Endothelial cell of umbilical vein (primary cell): ENCODE data around the gene MB.

Experiments used
- EZH2 ChIP-seq: IDR thresholded peaks from 2 replicates; pipeline ENCODE4 v1.6.1; 2012; ENCODE audit warnings: borderline replicate concordance, low read depth, mild to moderate bottlenecking, moderate library complexity, low read length, inconsistent platforms; ENCODE audit not compliant: severe bottlenecking
- MYC ChIP-seq: IDR thresholded peaks from one replicate; pipeline ENCODE4 v1.6.1; 2011; ENCODE audit warnings: mild to moderate bottlenecking, low read depth, low read length
- POLR2A ChIP-seq: IDR thresholded peaks from 2 replicates; pipeline ENCODE4 v1.6.1; 2012; ENCODE audit warnings: low read depth, mild to moderate bottlenecking, control low read depth, low read length
- POLR2AphosphoS5 ChIP-seq: IDR thresholded peaks from 2 replicates; pipeline ENCODE4 v1.6.1; 2012; ENCODE audit warnings: low read depth, mild to moderate bottlenecking, control low read depth, low read length, moderate library complexity; ENCODE audit not compliant: insufficient read depth
- TF ChIP-seq, protein P1 (sequence below), 2 donors: IDR thresholded peaks; 1 replicate in 1 of 2; 2 replicates in 1 of 2; pipeline ENCODE4 v1.5.1; 2011; ENCODE audit warnings: low read length in 2 of 2, mild to moderate bottlenecking in 2 of 2, moderate library complexity in 2 of 2, control low read depth in 1 of 2, inconsistent platforms in 1 of 2, low read depth in 1 of 2; ENCODE audit not compliant: insufficient read depth in 1 of 2; ENCODE audit errors: extremely low read depth in 1 of 2
- TF ChIP-seq, protein P2 (sequence below): IDR thresholded peaks from 2 replicates; pipeline ENCODE4 v1.6.1; 2011; ENCODE audit not compliant: insufficient read depth, insufficient read length

DNA sequence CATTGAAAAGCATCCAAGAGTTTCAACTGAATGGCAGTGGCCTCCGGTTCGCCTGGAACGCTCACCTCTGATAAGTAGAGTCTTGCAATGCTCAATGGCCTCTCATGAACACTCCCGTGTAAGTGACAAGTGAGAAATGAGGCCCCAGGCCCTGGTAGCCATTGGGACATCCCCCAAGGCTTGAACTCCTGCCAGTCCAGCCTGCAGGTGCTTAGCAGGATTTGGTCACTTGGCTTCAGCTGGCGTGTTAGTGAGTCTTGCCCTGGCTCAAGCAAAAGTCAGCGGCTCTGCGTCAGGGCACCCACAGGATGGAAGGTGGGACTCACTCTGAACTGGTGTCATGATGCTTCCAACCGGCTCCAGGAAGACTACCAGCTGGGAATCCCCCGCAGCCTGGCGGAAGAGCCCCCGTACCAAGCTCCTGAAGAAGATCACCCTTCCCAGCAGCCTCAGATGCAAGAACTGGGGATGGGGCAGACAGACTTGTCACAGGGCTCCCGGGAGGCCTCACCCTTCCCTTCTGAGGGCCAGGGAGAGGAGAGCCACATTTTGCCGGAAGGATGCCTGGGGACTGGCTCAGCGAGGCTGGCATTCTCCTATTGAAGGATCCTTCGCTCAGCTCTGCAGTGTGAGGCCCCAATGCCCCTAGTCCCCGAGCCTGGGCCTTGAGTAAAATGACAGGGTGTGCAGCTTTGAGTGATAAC is 19.3 kb downstream of the MB start:
- TF ChIP-seq, protein P1, sequence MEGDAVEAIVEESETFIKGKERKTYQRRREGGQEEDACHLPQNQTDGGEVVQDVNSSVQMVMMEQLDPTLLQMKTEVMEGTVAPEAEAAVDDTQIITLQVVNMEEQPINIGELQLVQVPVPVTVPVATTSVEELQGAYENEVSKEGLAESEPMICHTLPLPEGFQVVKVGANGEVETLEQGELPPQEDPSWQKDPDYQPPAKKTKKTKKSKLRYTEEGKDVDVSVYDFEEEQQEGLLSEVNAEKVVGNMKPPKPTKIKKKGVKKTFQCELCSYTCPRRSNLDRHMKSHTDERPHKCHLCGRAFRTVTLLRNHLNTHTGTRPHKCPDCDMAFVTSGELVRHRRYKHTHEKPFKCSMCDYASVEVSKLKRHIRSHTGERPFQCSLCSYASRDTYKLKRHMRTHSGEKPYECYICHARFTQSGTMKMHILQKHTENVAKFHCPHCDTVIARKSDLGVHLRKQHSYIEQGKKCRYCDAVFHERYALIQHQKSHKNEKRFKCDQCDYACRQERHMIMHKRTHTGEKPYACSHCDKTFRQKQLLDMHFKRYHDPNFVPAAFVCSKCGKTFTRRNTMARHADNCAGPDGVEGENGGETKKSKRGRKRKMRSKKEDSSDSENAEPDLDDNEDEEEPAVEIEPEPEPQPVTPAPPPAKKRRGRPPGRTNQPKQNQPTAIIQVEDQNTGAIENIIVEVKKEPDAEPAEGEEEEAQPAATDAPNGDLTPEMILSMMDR (IDR thresholded peaks at IDR 0.05; ENCODE audit: extremely low read depth in 1 of 2, insufficient read depth in 1 of 2, low read depth in 1 of 2, low read length in 2 of 2) = no peak
- TF ChIP-seq, protein P2, sequence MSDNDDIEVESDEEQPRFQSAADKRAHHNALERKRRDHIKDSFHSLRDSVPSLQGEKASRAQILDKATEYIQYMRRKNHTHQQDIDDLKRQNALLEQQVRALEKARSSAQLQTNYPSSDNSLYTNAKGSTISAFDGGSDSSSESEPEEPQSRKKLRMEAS = no peak
- no peak for TF ChIP-seq EZH2
- no peak for TF ChIP-seq POLR2A
- no peak for TF ChIP-seq POLR2AphosphoS5
- no peak for TF ChIP-seq MYC
